HL-60 (cell line): ENCODE measurements around the gene BTBD10.

ENCODE experiments used
- CTCF ChIP-seq: IDR thresholded peaks from one replicate; pipeline ENCODE4 v1.5.1; 2011; ENCODE audit warnings: low read length, control low read depth, inconsistent platforms; ENCODE audit not compliant: insufficient read depth
- POLR2AphosphoS5 ChIP-seq: IDR thresholded peaks from 2 replicates; pipeline ENCODE4 v1.6.1; 2012; ENCODE audit warnings: low read depth

GRCh38 chr11:13487661-13488030 lies 24.6 kb upstream of the BTBD10 start:
- TF ChIP-seq CTCF = peak; percentile 47
- no peak for TF ChIP-seq POLR2AphosphoS5
